ENCODE data around the gene CAVIN2. TPM values are rescaled to one million over a fixed set of nuclear protein-coding genes. Genes with fewer than 3 reads are reported as not detected.

The CAVIN2 gene
- total RNA-seq, 1 donor from 2014 or later: 3.7 TPM

DNA sequence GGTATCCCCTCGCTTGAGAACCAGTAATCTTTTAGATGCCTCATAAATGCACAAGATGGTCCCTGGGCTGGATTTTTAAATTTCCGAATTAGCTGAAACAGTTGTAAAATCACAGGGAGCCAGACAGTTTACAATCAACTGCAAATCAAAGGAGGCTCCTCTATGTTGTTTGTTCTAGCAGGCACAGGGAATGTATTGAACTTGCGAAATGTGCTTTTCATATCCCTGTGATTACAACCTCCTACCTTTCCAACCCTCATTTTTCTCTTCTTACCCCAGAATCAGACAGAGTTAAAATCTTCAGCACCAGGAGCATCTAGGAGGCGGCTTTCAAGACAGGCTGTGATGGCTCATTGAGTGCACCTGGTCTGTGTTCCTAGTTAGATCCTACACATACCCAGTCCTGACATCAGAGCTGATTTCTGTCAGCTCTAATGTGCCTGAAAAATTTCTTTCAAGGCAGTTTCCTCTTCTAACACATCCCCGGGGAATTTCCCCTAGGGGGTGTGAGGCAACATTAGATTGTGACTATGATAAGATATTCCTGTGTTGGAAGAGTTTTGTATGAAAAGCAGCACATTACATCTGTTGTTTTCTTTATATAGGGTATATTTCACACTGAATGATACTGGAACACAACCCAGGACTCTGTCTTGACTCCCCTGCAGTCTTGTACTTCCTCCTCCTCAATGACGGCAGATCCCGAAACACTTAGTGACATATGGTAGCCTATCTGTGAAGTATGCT, 17.9 kb upstream of the CAVIN2 start:
- H3K4me3 ChIP-seq (ENCODE audit: low read depth, low read length): no peak overlapping the region
- TF ChIP-seq, protein P1, sequence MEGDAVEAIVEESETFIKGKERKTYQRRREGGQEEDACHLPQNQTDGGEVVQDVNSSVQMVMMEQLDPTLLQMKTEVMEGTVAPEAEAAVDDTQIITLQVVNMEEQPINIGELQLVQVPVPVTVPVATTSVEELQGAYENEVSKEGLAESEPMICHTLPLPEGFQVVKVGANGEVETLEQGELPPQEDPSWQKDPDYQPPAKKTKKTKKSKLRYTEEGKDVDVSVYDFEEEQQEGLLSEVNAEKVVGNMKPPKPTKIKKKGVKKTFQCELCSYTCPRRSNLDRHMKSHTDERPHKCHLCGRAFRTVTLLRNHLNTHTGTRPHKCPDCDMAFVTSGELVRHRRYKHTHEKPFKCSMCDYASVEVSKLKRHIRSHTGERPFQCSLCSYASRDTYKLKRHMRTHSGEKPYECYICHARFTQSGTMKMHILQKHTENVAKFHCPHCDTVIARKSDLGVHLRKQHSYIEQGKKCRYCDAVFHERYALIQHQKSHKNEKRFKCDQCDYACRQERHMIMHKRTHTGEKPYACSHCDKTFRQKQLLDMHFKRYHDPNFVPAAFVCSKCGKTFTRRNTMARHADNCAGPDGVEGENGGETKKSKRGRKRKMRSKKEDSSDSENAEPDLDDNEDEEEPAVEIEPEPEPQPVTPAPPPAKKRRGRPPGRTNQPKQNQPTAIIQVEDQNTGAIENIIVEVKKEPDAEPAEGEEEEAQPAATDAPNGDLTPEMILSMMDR (IDR thresholded peaks at IDR 0.05; ENCODE audit: insufficient read depth, low read length, severe bottlenecking): no peak
- no peaks in the 10 kb centered on the region for H3K36me3 ChIP-seq (ENCODE audit: control insufficient read depth, insufficient read depth, low read length)
- no peaks in the 10 kb centered on the region for H3K27me3 ChIP-seq (ENCODE audit: control insufficient read depth, insufficient read depth, low read length)
- no peak for FAIRE-seq
- DNase-seq (ENCODE audit: low read depth): peak; percentile 54

DNA sequence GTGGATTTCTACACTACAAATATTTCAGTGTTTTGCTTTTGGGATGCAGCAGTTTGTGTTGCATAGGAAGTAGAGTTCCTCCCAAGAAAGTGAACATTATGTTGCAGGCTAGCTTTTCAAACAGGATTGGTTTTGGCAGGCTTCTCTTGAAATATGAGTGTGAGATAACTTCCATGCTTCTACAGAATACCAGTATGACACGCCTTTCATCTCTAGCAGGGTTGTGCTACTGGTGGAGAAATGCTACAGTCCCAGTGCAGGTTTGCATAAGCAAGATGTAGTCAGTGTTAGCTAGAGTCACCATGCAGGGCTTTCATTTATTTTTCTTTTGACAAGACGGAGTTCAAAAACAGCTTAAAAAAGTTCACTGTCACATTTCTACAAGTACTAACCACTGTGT, 17.1 kb upstream of the CAVIN2 start:
- no peak for DNase-seq (ENCODE audit: low read depth)
- Histone ChIP-seq H3K4me3 (ENCODE audit: low read depth, low read length) (no peak overlapping the region), H3K36me3 (ENCODE audit: control insufficient read depth, insufficient read depth, low read length) (no peaks in the 10 kb centered on the region), H3K27me3 (ENCODE audit: control insufficient read depth, insufficient read depth, low read length) (no peaks in the 10 kb centered on the region)
- TF ChIP-seq, protein P1 (IDR thresholded peaks at IDR 0.05; ENCODE audit: insufficient read depth, low read length, severe bottlenecking): no peak
- no peak for FAIRE-seq

DNA sequence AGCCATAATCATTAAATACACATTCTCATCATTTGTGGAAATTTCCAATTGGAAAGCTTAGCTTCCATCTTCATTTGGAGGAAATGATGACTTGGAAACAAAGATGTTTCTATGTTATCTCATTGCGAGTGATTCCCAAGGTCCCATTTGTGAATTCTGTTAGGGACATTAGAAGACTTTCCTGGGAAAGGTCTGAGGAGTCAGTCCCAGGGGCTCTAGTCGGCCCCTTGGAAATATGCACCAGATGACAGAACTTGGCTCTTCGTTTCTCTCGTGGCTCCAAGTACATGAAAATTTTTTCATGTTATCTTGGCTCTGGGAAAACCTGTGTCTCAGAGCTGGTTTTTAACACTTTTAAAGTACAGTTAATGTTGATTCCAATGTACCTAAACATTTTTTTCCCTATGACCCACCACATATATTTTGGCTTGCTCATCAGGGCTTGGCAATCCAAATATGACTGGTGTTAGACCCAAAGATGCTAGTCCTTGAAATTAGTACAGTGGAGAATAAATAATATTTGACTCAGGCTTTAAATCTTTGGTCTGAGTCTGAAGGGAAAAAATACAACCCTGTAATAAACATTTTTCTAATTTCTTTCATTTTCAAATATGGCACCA, 15.4 kb upstream of the CAVIN2 start:
- FAIRE-seq (no peak), DNase-seq (ENCODE audit: low read depth) (peak; percentile 47)
- no peak overlapping the region for H3K4me3 ChIP-seq (ENCODE audit: low read depth, low read length)
- no peaks in the 10 kb centered on the region for H3K36me3 ChIP-seq (ENCODE audit: control insufficient read depth, insufficient read depth, low read length)
- TF ChIP-seq, protein P1 (IDR thresholded peaks at IDR 0.05; ENCODE audit: insufficient read depth, low read length, severe bottlenecking): no peak
- no peaks in the 10 kb centered on the region for H3K27me3 ChIP-seq (ENCODE audit: control insufficient read depth, insufficient read depth, low read length)

DNA sequence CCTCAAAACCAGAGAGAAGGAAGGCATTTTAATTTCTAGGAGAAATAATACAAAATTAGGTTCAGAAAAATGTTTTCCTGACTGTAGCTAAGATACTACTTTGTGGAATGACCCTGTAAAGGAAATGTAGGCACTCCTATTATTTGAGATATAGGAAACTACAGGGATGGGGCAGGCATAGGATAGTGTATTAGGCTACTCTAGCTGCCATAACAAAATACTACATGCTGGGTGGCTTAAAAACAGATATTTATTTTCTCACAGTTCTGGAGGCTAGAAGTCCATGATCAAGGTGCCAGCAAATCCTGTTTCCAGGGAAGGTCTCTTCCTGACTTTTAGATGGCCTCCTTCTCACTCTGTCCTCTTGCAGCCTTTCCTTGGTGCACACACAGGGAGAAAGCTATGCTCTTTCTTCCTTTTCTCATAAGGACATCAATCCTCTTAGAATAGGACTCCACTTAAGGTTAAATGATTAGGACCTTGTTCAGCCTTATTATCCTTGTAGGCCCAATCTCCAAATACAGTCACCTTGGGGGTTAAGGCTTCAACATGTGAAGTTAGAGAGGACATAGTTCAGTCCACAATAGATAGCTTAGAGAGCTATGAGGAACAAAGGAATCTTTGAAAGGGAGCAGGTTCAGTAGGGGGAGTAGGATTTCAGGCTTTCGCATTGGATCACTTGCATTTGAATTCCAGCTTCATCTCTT, 14.0 kb upstream of the CAVIN2 start:
- H3K4me3 ChIP-seq (ENCODE audit: low read depth, low read length): no peak overlapping the region
- H3K36me3 ChIP-seq (ENCODE audit: control insufficient read depth, insufficient read depth, low read length): no peaks in the 10 kb centered on the region
- no peak for DNase-seq (ENCODE audit: low read depth)
- no peak for FAIRE-seq
- TF ChIP-seq, protein P1 (IDR thresholded peaks at IDR 0.05; ENCODE audit: insufficient read depth, low read length, severe bottlenecking): no peak
- H3K27me3 ChIP-seq (ENCODE audit: control insufficient read depth, insufficient read depth, low read length): no peaks in the 10 kb centered on the region

DNA sequence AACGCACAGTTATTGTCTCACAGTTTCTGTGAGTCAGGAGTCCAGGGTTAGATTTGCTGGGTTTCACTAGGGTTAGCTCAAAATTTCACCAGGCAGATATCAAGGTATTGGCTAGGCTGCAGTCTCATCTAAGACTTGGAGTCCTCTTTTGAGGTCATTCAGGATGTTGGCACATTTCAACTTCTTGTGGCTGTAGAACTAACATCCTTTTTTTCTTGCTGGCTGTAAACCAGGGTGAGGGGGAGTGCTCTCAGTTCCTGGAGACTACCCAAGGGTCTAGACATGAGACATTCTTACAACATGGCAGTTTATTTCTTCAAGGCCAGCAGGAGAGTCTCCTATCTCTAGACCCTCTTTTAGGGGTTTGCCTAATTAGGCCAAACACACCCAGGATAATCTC, 12.8 kb upstream of the CAVIN2 start:
- Histone ChIP-seq H3K27me3 (ENCODE audit: control insufficient read depth, insufficient read depth, low read length) (no peaks in the 10 kb centered on the region), H3K36me3 (ENCODE audit: control insufficient read depth, insufficient read depth, low read length) (no peaks in the 10 kb centered on the region), H3K4me3 (ENCODE audit: low read depth, low read length) (no peak overlapping the region)
- TF ChIP-seq, protein P1 (IDR thresholded peaks at IDR 0.05; ENCODE audit: insufficient read depth, low read length, severe bottlenecking): no peak
- DNase-seq (ENCODE audit: low read depth) (no peak), FAIRE-seq (no peak)

All from bronchial epithelial cell (primary cell).